ENCODE results near the gene ABO.
"Not testable (repeated sequence)": the region's sequence is repeated elsewhere in the genome, so short reads cannot be mapped to it uniquely, and the experiment has no call there.

The ABO gene

DNA sequence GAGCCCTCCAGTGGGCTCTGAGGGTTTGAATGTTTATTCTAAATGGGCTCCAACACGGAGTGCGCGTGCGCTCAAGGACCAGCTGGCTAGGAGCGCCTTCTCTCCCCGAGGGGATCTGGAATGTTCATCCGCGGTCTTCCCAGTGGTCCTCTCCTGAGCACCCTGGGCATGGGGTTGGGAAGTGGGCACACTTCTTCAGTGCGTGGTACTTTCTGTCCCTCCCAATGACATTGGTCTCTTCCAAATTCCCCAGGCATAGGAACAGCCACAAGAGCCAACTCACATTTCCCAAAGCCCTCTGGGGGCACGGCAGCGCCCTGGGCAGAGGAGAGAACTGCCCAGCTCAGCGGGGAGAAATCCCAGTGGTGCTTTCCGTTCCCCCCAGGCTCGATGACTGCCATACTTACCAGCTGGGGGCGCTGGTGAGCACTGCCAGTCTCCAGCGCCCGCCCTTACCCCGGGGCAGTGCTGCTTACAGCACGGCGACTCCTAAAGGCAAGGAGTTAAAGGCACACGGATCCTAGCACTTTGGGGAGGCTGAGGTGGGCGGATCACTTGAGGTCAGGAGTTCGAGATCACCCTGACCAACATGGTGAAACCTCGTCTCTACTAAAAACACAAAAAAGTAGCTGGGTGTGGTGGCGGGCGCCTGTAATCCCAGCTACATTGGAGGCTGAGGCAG lies 36.0 kb downstream of the ABO start:
- H3K9me3 ChIP-seq: no peaks in the 10 kb centered on the region
- H3K27ac ChIP-seq: no peak overlapping the region
- peaks cover 0 to 57% of the 10 kb centered on the region in 2 donors for H3K27me3 ChIP-seq
- peaks cover 0 to 14% (median 9%) of the 10 kb centered on the region in 4 donors for H3K4me1 ChIP-seq
- no peaks in the 10 kb centered on the region for H3K36me3 ChIP-seq
- intact Hi-C loops (cut with DNase I; ENCODE audit: low total_unique reads): no loop called here
- DNase-seq: peak in 1 of 2 donors; percentile 35
- peak overlapping the region in 1 of 2 donors; percentile 26 for H3K4me3 ChIP-seq
- TF ChIP-seq, protein P1, sequence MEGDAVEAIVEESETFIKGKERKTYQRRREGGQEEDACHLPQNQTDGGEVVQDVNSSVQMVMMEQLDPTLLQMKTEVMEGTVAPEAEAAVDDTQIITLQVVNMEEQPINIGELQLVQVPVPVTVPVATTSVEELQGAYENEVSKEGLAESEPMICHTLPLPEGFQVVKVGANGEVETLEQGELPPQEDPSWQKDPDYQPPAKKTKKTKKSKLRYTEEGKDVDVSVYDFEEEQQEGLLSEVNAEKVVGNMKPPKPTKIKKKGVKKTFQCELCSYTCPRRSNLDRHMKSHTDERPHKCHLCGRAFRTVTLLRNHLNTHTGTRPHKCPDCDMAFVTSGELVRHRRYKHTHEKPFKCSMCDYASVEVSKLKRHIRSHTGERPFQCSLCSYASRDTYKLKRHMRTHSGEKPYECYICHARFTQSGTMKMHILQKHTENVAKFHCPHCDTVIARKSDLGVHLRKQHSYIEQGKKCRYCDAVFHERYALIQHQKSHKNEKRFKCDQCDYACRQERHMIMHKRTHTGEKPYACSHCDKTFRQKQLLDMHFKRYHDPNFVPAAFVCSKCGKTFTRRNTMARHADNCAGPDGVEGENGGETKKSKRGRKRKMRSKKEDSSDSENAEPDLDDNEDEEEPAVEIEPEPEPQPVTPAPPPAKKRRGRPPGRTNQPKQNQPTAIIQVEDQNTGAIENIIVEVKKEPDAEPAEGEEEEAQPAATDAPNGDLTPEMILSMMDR (IDR thresholded peaks at IDR 0.05): peak; percentile 26 to 31

DNA sequence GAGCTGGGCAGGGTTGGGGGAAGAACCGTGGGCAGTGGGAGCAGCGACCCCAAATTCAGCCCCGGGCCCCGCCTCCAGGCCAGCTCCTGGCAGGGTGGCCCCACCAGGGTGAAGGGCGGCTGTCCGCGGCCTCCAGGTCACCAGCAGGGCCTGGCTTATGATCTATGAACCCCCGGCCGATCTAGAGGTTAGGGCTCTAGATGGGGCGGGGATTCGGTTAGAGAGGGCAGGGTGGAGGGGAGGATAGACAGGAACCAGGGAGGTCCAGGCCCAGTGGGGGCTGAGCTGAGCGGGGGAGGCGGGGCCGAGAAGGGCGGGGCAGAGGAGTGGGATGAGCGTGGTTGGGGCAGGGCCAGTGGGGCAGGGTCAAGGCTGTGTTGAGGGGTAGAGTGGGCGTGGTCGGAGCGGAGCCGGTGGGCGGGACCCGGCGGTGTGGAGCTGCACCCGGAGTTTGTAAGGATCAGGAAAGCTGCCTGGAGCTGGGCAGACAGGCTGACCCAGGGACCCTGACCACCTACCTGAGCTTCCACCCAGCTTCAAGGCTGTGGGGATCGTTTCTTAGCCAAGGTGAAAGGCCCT lies 36.6 kb downstream of the ABO start:
- TF ChIP-seq, protein P1 (IDR thresholded peaks at IDR 0.05): no peak
- H3K27ac ChIP-seq: peak overlapping the region in 1 of 2 donors; percentile 25
- intact Hi-C loops (cut with DNase I; ENCODE audit: low total_unique reads): no loop called here

DNA sequence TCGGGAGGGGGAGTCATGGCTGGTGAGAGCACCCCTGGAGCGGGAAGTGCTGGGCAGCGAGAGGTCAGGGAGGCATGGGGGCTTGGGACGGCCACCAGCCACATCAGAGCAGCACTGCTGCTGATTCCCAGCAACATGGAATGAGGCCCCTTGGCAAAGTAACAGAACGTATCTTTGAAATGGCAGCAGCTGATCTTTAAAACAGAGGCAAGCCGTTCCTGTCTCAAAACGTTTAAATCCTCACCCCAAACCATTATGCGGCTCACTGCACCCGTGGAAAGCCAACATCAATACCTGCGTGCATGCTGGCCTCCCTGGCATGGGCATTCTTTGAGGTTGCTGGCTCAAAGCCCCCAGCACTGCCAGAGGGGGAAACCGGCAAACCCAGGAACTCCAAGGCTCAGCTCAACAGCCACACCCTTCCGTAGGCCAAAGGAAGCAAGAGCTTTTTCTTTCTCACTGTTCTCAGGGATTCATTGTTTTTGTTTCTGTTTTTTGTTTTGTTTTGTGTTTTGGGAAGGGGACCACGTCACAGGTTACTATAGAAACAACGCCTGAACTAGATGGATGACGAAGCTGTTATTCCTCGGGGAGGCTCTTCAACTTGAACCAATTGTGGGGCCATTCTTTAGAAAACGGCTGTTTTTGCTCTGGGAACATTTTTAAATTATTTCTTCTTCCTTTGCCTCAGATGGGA lies 37.8 kb downstream of the ABO start:
- Histone ChIP-seq H3K9me3 (no peaks in the 10 kb centered on the region), H3K27ac (no peak overlapping the region), H3K4me3 (no peak overlapping the region), H3K4me1 (peaks cover 0 to 14% (median 9%) of the 10 kb centered on the region in 4 donors), H3K27me3 (peaks cover 0 to 44% of the 10 kb centered on the region in 2 donors), H3K36me3 (no peaks in the 10 kb centered on the region)
- TF ChIP-seq, protein P1 (IDR thresholded peaks at IDR 0.05): no peak
- intact Hi-C loops (cut with DNase I; ENCODE audit: low total_unique reads): no loop called here
- no peak for DNase-seq

More for the DNA sequence above, 36.6 kb downstream of the ABO start:
- peaks cover 0 to 14% (median 9%) of the 10 kb centered on the region in 4 donors for H3K4me1 ChIP-seq
- peak in 1 of 2 donors; percentile 56 for DNase-seq
- no peaks in the 10 kb centered on the region for H3K9me3 ChIP-seq
- no peaks in the 10 kb centered on the region for H3K36me3 ChIP-seq
- H3K4me3 ChIP-seq: peak overlapping the region in 1 of 2 donors; percentile 26
- peaks cover 0 to 51% of the 10 kb centered on the region in 2 donors for H3K27me3 ChIP-seq

DNA sequence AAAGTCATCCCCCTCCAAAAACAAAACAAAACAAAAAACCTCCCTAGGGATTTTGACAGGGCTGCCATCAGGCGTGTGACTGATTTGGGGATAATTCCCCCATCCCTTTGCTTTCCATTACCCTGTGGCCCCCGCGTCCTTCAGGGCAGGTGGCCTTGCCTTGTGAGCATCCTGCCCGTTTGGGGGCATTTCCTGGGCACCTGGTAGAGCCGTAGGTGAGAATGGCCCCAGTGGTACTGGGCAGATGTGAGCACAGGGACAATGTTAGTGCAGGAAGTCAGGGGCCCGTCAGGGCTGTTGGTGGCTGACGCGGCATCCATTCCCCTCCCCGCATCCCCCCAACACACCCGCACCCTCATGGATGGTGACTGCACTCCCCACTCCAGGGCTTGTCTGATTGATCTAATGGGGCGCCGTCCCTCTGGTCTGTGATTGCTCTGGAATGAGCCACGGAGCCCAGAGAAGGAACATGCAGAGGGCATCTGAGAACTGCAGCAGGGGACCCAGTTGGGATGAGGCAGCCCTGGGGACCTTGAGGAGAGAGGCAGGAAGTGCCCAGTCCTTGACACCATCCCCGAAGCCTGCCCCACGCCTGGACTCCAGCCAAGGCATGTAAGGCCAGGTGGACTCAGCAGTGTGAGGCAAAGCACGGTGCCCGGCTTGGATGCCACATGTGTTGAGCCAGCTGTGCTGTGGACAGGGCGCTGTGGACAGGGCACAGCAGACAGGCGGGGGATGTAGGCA lies 38.5 kb downstream of the ABO start:
- H3K4me3 ChIP-seq; intact Hi-C loops (cut with DNase I; ENCODE audit: low total_unique reads); H3K27ac ChIP-seq; H3K9me3 ChIP-seq; H3K36me3 ChIP-seq: not testable (repeated sequence)
- peak in 1 of 2 donors; percentile 54 for DNase-seq
- Histone ChIP-seq H3K27me3 (peaks cover 0 to 42% of the 10 kb centered on the region in 2 donors), H3K4me1 (peaks cover 0 to 14% (median 9%) of the 10 kb centered on the region in 4 donors)

DNA sequence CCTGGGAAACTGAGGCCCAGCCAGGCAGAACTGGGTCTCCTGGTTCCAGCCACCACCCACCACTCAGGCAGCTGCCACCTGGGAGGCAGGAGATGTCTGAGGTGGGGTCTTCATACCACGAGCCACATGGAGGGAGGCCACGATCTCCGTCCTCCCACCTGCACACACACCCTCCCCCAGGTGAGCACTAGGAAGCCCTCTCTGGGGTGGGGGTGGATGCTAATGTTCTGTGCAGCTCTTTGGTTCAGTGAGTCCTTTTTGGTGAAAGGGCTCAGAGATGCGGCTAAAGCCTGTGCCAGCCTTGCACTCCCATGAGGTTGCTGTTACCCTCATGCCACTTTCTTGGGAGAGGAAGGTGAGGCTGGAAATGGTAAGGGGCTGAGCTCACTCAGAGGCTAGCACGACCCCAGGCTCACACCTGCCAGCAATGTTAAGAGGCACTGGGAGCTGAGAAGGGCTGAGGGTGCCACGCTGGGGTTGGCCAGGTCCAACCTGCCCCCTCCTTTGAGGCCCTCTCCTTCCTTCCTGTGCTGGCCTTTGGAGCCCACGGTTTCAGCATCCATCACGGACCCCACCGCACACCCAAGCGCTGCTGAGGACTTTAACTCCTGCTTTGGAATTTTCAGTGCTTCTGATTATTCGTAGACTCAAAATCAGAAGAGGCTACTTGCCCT lies 39.3 kb downstream of the ABO start:
- DNase-seq: peak in 1 of 2 donors; percentile 45
- intact Hi-C loops (cut with DNase I; ENCODE audit: low total_unique reads): no loop called here
- TF ChIP-seq, protein P1 (IDR thresholded peaks at IDR 0.05): no peak
- no peaks in the 10 kb centered on the region for H3K9me3 ChIP-seq
- peaks cover 0 to 14% (median 9%) of the 10 kb centered on the region in 4 donors for H3K4me1 ChIP-seq
- H3K27ac ChIP-seq: no peak overlapping the region
- peaks cover 0 to 35% of the 10 kb centered on the region in 2 donors for H3K27me3 ChIP-seq
- no peaks in the 10 kb centered on the region for H3K36me3 ChIP-seq
- no peak overlapping the region for H3K4me3 ChIP-seq
